Posterior cingulate gyrus (tissue), 11 donors: ENCODE results near the gene NOVA2.

Experiments used
- DNase-seq, 10 donors: peaks; one replicate each; pipeline versions ENCODE4 v3.0.0 to v3.0.0-alpha.2; 2020 to 2021; ENCODE audit warnings: mixed read lengths in 3 of 10
- intact Hi-C: fragments of 100-400 bp; cut with DNase I; formaldehyde crosslinking; loops from one replicate; pipeline ENCODE4 v1.15.1; 2023

NOVA2 gene

GRCh38 chr19:45935267-45935666 is 38.4 kb downstream of the NOVA2 start:
- intact Hi-C loops = no loop called here
- peak in 1 of 10 donors; percentile 74 for DNase-seq

- DNase-seq = no peak
These were observed 39.0 kb downstream of the NOVA2 start for GRCh38 chr19:45934551-45935230.

GRCh38 chr19:45933759-45934158 is 39.9 kb downstream of the NOVA2 start:
- intact Hi-C loops = no loop called here
- no peak for DNase-seq

More at GRCh38 chr19:45934551-45935230, 39.0 kb downstream of the NOVA2 start:
- intact Hi-C loops = no loop called here

GRCh38 chr19:45931055-45931454 is 42.6 kb downstream of the NOVA2 start:
- intact Hi-C loops = no loop called here
- DNase-seq = no peak

- no peak for DNase-seq
- intact Hi-C loops = no loop called here
These were observed 44.4 kb downstream of the NOVA2 start for GRCh38 chr19:45929247-45929646.

GRCh38 chr19:45927565-45928261 is 46.0 kb downstream of the NOVA2 start:
- peak; percentile 74 to 98 (median 89) for DNase-seq
- intact Hi-C loops = no loop called here

GRCh38 chr19:45924891-45925447 is 48.7 kb downstream of the NOVA2 start:
- no peak for DNase-seq
- intact Hi-C loops = no loop called here

- intact Hi-C loops = no loop called here
- peak in 1 of 10 donors; percentile 16 for DNase-seq
These were observed 51.4 kb downstream of the NOVA2 start for GRCh38 chr19:45922281-45922680.

GRCh38 chr19:45920458-45920857 is 53.2 kb downstream of the NOVA2 start:
- intact Hi-C loops = no loop called here
- DNase-seq = peak in 1 of 10 donors; percentile 53

GRCh38 chr19:45919678-45920077 is 54.0 kb downstream of the NOVA2 start:
- intact Hi-C loops = no loop called here
- peak in 6 of 10 donors; percentile 28 to 90 (median 54) for DNase-seq

GRCh38 chr19:45918721-45919120 is 54.9 kb downstream of the NOVA2 start:
- peak in 1 of 10 donors; percentile 18 for DNase-seq
- intact Hi-C loops = no loop called here

- DNase-seq = peak in 1 of 10 donors; percentile 15
- intact Hi-C loops = no loop called here
These were observed 56.1 kb downstream of the NOVA2 start for GRCh38 chr19:45917421-45918091.

GRCh38 chr19:45913874-45914830 is 59.5 kb downstream of the NOVA2 start, which contains the start of gene NANOS2:
NANOS2 (minus strand) TSS chr19:45914778; CDS start chr19:45914693, 85 bp downstream.
- DNase-seq = peak in 3 of 10 donors; percentile 28 to 70 (median 70)
- intact Hi-C loops = no loop called here

- DNase-seq = peak in 1 of 10 donors; percentile 17
- intact Hi-C loops = no loop called here
These were observed 62.4 kb downstream of the NOVA2 start for GRCh38 chr19:45911291-45911690.

GRCh38 chr19:45908956-45909355 is 64.7 kb downstream of the NOVA2 start:
- intact Hi-C loops = loop anchor here (10.0 kb wide), 2 partner anchors 46 to 166 kb away; no protein-coding TSS in a partner anchor
- DNase-seq = peak in 1 of 10 donors; percentile 10

GRCh38 chr19:45906221-45906620 is 67.4 kb downstream of the NOVA2 start:
- DNase-seq = no peak
- intact Hi-C loops = loop anchor here (10.0 kb wide), 2 partner anchors 49 to 169 kb away; no protein-coding TSS in a partner anchor

- intact Hi-C loops = loop anchor here (10.0 kb wide), 2 partner anchors 50 to 170 kb away; no protein-coding TSS in a partner anchor
- DNase-seq = peak in 1 of 10 donors; percentile 50
These were observed 68.7 kb downstream of the NOVA2 start for GRCh38 chr19:45905011-45905410.

GRCh38 chr19:45902651-45903625 is 70.7 kb downstream of the NOVA2 start:
- intact Hi-C loops = loop anchor here (2.0 to 10.0 kb wide), 4 partner anchors 16 to 172 kb away; partner anchors contain the start of gene IRF2BP1
- peak; percentile 95 to 100 (median 98) for DNase-seq
